HL-60 (cell line): Measurements from ENCODE around the gene TRIOBP.

Experiments
- DNase-seq, 2 experiments: peaks; one replicate each; pipeline ENCODE4 v3.0.0-alpha.2; 2010 to 2020; ENCODE audit warnings: low read depth in 1 of 2, low spot score in 1 of 2
- H3K27ac ChIP-seq: fragments of 250-450 bp; sonication (Bioruptor Pico); replicated peaks from 2 replicates; pipeline ENCODE4 v1.5.1; 2020; ENCODE audit warnings: mild to moderate bottlenecking, moderate library complexity
- H3K27me3 ChIP-seq: fragments of 250-450 bp; sonication (Bioruptor Pico); 2 replicates; pipeline ENCODE4 v1.5.1; 2021; ENCODE audit warnings: mild to moderate bottlenecking, moderate library complexity; ENCODE audit not compliant: insufficient read depth, poor library complexity, severe bottlenecking
- H3K4me3 ChIP-seq: replicated peaks from 2 replicates; pipeline ENCODE4 v1.5.1; 2011; ENCODE audit warnings: mild to moderate bottlenecking, control low read depth, low read length; ENCODE audit not compliant: insufficient read depth
- GABPA ChIP-seq: IDR thresholded peaks from 2 replicates; pipeline ENCODE4 v1.6.1; 2012; ENCODE audit warnings: low read depth
- POLR2AphosphoS5 ChIP-seq: IDR thresholded peaks from 2 replicates; pipeline ENCODE4 v1.6.1; 2012; ENCODE audit warnings: low read depth
- SPI1 ChIP-seq: IDR thresholded peaks from 2 replicates; pipeline ENCODE4 v1.6.1; 2012; ENCODE audit warnings: low read depth, mild to moderate bottlenecking, borderline replicate concordance
- TF ChIP-seq, protein P1 (sequence below): IDR thresholded peaks from 2 replicates; pipeline ENCODE4 v1.6.1; 2012; ENCODE audit warnings: low read depth; ENCODE audit not compliant: insufficient replicate concordance
- TF ChIP-seq, protein P2 (sequence below): IDR thresholded peaks from one replicate; pipeline ENCODE4 v1.5.1; 2011; ENCODE audit warnings: low read length, control low read depth, inconsistent platforms; ENCODE audit not compliant: insufficient read depth

Gene TRIOBP

DNA sequence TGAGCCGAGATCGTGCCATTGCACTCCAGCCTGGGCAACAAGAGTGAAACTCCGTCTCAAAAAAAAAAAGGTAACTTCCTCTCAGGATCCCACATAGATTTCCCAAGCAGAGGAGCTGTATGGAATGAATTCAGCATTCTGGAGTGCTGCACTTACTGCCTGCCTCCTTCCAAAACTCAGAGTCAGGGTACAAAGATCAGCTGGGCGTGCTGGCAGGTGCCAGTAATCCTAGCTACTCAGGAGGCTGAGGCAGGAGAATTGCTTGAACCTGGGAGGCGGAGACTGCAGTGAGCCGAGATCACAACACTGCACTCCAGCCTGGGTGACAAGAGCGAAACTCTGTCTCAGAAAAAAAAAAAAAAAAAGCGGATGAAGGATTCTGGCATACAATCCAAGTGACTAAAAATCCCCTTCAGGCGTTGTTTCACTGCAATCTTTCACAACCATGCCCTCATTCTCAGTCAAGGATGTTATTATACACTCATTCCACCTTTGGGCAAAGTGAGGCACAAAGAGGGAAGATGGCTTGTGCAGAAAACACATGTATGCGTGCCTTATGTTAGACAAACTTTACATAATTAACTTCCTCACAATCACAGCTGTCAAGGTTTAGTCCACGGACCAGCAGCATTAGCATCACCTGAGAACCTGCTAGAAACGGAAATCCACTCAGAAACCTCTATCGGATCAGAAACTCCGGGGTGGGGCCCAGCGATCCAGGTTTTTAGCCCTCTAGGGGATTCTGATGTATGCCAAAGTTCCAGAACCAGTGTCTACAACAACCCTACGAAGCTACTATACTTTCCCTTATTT is 11.8 kb upstream of the TRIOBP start:
- TF ChIP-seq, protein P1, sequence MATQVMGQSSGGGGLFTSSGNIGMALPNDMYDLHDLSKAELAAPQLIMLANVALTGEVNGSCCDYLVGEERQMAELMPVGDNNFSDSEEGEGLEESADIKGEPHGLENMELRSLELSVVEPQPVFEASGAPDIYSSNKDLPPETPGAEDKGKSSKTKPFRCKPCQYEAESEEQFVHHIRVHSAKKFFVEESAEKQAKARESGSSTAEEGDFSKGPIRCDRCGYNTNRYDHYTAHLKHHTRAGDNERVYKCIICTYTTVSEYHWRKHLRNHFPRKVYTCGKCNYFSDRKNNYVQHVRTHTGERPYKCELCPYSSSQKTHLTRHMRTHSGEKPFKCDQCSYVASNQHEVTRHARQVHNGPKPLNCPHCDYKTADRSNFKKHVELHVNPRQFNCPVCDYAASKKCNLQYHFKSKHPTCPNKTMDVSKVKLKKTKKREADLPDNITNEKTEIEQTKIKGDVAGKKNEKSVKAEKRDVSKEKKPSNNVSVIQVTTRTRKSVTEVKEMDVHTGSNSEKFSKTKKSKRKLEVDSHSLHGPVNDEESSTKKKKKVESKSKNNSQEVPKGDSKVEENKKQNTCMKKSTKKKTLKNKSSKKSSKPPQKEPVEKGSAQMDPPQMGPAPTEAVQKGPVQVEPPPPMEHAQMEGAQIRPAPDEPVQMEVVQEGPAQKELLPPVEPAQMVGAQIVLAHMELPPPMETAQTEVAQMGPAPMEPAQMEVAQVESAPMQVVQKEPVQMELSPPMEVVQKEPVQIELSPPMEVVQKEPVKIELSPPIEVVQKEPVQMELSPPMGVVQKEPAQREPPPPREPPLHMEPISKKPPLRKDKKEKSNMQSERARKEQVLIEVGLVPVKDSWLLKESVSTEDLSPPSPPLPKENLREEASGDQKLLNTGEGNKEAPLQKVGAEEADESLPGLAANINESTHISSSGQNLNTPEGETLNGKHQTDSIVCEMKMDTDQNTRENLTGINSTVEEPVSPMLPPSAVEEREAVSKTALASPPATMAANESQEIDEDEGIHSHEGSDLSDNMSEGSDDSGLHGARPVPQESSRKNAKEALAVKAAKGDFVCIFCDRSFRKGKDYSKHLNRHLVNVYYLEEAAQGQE: no peak
- TF ChIP-seq POLR2AphosphoS5 (no peak), SPI1 (no peak), GABPA (no peak)
- TF ChIP-seq, protein P2, sequence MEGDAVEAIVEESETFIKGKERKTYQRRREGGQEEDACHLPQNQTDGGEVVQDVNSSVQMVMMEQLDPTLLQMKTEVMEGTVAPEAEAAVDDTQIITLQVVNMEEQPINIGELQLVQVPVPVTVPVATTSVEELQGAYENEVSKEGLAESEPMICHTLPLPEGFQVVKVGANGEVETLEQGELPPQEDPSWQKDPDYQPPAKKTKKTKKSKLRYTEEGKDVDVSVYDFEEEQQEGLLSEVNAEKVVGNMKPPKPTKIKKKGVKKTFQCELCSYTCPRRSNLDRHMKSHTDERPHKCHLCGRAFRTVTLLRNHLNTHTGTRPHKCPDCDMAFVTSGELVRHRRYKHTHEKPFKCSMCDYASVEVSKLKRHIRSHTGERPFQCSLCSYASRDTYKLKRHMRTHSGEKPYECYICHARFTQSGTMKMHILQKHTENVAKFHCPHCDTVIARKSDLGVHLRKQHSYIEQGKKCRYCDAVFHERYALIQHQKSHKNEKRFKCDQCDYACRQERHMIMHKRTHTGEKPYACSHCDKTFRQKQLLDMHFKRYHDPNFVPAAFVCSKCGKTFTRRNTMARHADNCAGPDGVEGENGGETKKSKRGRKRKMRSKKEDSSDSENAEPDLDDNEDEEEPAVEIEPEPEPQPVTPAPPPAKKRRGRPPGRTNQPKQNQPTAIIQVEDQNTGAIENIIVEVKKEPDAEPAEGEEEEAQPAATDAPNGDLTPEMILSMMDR: no peak
- no peak for DNase-seq
- no peaks in the 10 kb centered on the region for H3K27me3 ChIP-seq
- H3K4me3 ChIP-seq: no peak overlapping the region
- H3K27ac ChIP-seq: no peak overlapping the region

DNA sequence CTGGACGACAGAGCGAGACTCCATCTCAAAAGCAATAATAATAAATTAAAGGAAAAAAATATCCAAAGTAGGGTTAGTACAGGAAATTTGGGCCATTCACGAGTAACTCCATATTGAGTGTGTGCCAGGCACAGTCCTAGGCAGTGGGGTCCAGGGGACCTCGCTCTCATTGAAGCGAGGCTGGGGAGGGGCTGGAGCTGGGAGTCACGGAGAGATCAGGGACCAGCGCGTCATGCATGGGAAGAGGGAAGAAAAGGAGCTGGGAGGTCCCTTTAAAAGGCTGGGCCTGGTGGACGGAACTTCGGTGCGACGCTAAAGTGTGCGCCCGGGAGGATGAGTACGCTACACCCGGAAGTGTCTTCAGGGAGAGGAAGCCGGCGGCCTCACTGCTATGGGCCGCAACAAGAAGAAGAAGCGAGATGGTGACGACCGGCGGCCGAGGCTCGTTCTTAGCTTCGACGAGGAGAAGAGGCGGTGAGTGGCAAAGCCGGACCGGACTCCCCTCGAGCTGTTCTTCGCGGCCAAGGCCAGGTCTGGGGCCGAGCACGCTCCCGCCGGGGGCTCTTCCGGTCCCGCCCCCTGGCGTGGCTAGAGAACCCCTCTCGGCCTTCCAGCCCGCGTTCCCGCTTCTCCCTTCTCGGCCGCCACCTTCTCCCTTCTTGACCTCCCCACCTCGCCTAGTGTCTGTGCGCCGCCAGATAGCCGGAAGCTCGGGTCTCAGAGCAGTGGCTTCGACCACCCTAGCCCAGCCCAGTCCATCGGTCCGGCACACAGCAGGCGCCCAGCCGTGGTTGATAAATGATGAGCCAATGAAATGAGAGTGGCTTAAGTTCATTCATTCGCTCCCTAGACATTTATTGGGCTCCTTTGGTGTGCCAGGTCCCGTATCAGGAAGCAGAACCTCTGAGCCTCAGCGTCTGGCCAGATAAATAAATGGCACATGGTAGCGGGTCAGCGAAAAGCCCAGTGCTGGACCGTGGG is 10.6 kb upstream of the TRIOBP start, which contains the start of gene NOL12:
Gene NOL12, plus strand, starts transcription at position 342 of the 981 bp plus-strand sequence. Its CDS starts 50 bp downstream, at position 392.
- Histone ChIP-seq H3K27ac (peak within 1 kb of the TSS; percentile 92), H3K4me3 (peak within 1 kb of the TSS; percentile 97), H3K27me3 (no peaks in the 10 kb centered on the region)
- TF ChIP-seq GABPA (peak; percentile 98), POLR2AphosphoS5 (peak; percentile 69; the same call in 1 of the 2 replicates), SPI1 (0 out of 2 replicates have a peak, but pooled peaks have one; percentile 52)
- TF ChIP-seq, protein P2: no peak
- TF ChIP-seq, protein P1: peak; percentile 37
- peak; percentile 88 to 90 for DNase-seq

DNA sequence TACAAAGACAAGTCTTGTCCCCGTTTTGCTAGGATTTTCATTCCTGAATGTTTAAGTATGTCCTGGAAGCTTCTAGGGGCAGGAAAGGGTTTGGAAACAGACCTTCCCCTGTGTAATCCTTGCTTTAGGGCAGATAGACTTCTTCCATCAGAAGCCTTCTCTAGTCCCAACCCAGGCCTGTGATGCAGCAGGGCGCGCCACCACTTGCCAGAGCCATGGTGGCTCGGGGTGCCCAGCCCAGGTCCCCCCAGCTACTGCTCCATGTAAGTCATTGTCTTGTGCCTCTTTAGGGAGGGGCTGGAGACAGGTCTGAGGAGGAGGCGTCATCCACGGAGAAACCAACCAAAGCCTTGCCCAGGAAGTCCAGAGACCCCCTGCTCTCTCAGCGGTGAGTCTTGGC is 6.4 kb upstream of the TRIOBP start:
- H3K27ac ChIP-seq: no peak overlapping the region
- DNase-seq: no peak
- TF ChIP-seq, protein P2: no peak
- TF ChIP-seq, protein P1: no peak
- no peaks in the 10 kb centered on the region for H3K27me3 ChIP-seq
- no peak overlapping the region for H3K4me3 ChIP-seq
